ENCODE results near the gene CCN6. TPM values are rescaled to one million over a fixed set of nuclear protein-coding genes. Genes with fewer than 3 reads are reported as not detected.

Gene CCN6
- polyA plus RNA-seq, 1 donor from 2014 or later = not detected

DNA sequence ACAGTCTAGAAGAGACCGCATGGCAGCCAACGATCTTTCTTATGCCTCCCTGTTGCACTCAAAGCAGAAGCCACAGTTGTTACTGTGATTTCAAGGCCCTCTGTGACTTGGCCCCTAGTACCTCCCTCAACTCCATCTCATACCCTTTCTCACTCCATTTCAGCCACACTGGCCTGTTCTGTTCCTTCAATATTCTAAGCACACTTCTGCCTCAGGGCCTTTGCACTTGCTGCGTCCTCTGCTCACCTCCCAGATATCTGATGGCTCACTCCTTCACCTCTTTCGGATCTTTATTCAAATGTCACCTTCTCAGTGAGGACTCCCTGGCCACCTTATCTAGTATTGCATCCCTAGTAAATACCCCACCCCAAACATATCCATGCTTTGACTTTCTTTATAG is 29.4 kb upstream of the CCN6 start:
- no peak for TF ChIP-seq MXI1 (conservative IDR thresholded peaks at IDR 0.05; ENCODE audit: poor library complexity, severe bottlenecking)
- no peak for TF ChIP-seq SMC3 (conservative IDR thresholded peaks at IDR 0.05; ENCODE audit: poor library complexity)
- TF ChIP-seq EP300 (conservative IDR thresholded peaks at IDR 0.05; ENCODE audit: poor library complexity, severe bottlenecking) = no peak
- no peak for TF ChIP-seq POLR2AphosphoS5 (IDR thresholded peaks at IDR 0.05)
- TF ChIP-seq, protein P1, sequence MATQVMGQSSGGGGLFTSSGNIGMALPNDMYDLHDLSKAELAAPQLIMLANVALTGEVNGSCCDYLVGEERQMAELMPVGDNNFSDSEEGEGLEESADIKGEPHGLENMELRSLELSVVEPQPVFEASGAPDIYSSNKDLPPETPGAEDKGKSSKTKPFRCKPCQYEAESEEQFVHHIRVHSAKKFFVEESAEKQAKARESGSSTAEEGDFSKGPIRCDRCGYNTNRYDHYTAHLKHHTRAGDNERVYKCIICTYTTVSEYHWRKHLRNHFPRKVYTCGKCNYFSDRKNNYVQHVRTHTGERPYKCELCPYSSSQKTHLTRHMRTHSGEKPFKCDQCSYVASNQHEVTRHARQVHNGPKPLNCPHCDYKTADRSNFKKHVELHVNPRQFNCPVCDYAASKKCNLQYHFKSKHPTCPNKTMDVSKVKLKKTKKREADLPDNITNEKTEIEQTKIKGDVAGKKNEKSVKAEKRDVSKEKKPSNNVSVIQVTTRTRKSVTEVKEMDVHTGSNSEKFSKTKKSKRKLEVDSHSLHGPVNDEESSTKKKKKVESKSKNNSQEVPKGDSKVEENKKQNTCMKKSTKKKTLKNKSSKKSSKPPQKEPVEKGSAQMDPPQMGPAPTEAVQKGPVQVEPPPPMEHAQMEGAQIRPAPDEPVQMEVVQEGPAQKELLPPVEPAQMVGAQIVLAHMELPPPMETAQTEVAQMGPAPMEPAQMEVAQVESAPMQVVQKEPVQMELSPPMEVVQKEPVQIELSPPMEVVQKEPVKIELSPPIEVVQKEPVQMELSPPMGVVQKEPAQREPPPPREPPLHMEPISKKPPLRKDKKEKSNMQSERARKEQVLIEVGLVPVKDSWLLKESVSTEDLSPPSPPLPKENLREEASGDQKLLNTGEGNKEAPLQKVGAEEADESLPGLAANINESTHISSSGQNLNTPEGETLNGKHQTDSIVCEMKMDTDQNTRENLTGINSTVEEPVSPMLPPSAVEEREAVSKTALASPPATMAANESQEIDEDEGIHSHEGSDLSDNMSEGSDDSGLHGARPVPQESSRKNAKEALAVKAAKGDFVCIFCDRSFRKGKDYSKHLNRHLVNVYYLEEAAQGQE (IDR thresholded peaks at IDR 0.05; ENCODE audit: borderline replicate concordance) = no peak
- TF ChIP-seq EZH2 (IDR thresholded peaks at IDR 0.05; ENCODE audit: borderline replicate concordance, insufficient read depth, low read length, poor library complexity, severe bottlenecking) = no peak
- no peak for TF ChIP-seq RAD21 (conservative IDR thresholded peaks at IDR 0.05)
- TF ChIP-seq TAF1 (IDR thresholded peaks at IDR 0.05; ENCODE audit: low read depth) = no peak
- TF ChIP-seq, protein P2, sequence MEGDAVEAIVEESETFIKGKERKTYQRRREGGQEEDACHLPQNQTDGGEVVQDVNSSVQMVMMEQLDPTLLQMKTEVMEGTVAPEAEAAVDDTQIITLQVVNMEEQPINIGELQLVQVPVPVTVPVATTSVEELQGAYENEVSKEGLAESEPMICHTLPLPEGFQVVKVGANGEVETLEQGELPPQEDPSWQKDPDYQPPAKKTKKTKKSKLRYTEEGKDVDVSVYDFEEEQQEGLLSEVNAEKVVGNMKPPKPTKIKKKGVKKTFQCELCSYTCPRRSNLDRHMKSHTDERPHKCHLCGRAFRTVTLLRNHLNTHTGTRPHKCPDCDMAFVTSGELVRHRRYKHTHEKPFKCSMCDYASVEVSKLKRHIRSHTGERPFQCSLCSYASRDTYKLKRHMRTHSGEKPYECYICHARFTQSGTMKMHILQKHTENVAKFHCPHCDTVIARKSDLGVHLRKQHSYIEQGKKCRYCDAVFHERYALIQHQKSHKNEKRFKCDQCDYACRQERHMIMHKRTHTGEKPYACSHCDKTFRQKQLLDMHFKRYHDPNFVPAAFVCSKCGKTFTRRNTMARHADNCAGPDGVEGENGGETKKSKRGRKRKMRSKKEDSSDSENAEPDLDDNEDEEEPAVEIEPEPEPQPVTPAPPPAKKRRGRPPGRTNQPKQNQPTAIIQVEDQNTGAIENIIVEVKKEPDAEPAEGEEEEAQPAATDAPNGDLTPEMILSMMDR (IDR thresholded peaks at IDR 0.05; ENCODE audit: poor library complexity, severe bottlenecking) = no peak
- no peak overlapping the region for H2AFZ ChIP-seq (ENCODE audit: low read depth, low read length)

DNA sequence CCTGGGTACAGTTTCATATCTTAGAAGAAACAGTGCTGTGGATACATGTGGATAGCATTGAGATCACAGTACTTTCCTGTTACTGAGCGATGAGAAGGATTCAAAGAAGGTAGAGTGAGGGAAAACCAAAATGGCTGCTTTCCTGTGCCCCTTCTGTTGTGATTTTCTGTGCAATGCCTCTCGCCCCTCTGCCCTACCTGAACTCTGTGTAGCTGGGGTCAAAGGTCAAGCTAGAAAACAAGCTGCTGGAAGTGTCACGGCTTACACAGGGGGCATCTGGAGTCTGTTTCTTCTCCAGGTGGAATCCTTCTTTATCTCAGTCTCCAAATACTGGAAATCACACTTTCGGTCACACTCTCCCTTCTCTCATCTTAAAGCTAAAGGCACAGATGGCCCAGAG is 27.0 kb upstream of the CCN6 start:
- TF ChIP-seq, protein P1 (IDR thresholded peaks at IDR 0.05; ENCODE audit: borderline replicate concordance) = no peak
- TF ChIP-seq POLR2AphosphoS5 (IDR thresholded peaks at IDR 0.05) (no peak), SMC3 (conservative IDR thresholded peaks at IDR 0.05; ENCODE audit: poor library complexity) (no peak), EP300 (conservative IDR thresholded peaks at IDR 0.05; ENCODE audit: poor library complexity, severe bottlenecking) (no peak), TAF1 (IDR thresholded peaks at IDR 0.05; ENCODE audit: low read depth) (no peak), MXI1 (conservative IDR thresholded peaks at IDR 0.05; ENCODE audit: poor library complexity, severe bottlenecking) (no peak), RAD21 (conservative IDR thresholded peaks at IDR 0.05) (no peak), EZH2 (IDR thresholded peaks at IDR 0.05; ENCODE audit: borderline replicate concordance, insufficient read depth, low read length, poor library complexity, severe bottlenecking) (no peak)
- TF ChIP-seq, protein P2 (IDR thresholded peaks at IDR 0.05; ENCODE audit: poor library complexity, severe bottlenecking) = no peak
- Histone ChIP-seq H3K79me2 (replicated peaks; ENCODE audit: insufficient read depth, low read length) (no peaks in the 10 kb centered on the region), H3K9ac (ENCODE audit: low read length) (no peak overlapping the region), H3K4me2 (ENCODE audit: low read length) (no peak overlapping the region), H3K36me3 (ENCODE audit: insufficient read depth, low read length) (no peaks in the 10 kb centered on the region), H3K27me3 (ENCODE audit: insufficient read depth, low read depth, low read length) (no peaks in the 10 kb centered on the region), H3F3A (ENCODE audit: insufficient read depth, low read length, poor library complexity, severe bottlenecking) (no peaks in the 10 kb centered on the region), H2AFZ (ENCODE audit: low read depth, low read length) (no peak overlapping the region), H3K9me2 (ENCODE audit: insufficient read depth, low read length) (no peaks in the 10 kb centered on the region), H4K20me1 (ENCODE audit: insufficient read depth) (no peaks in the 10 kb centered on the region), H3K9me3 (ENCODE audit: low read length) (peaks cover 6% of the 10 kb centered on the region), H3K27ac (ENCODE audit: low read length) (no peak overlapping the region), H3K4me3 (ENCODE audit: low read length) (no peak overlapping the region)

More for the DNA sequence above, 29.4 kb upstream of the CCN6 start:
- Histone ChIP-seq H3K36me3 (ENCODE audit: insufficient read depth, low read length) (no peaks in the 10 kb centered on the region), H3K4me3 (ENCODE audit: low read length) (no peak overlapping the region), H3K79me2 (replicated peaks; ENCODE audit: insufficient read depth, low read length) (no peaks in the 10 kb centered on the region), H3F3A (ENCODE audit: insufficient read depth, low read length, poor library complexity, severe bottlenecking) (no peaks in the 10 kb centered on the region), H3K9me3 (ENCODE audit: low read length) (peaks cover 6% of the 10 kb centered on the region), H4K20me1 (ENCODE audit: insufficient read depth) (no peaks in the 10 kb centered on the region), H3K27ac (ENCODE audit: low read length) (no peak overlapping the region), H3K9me2 (ENCODE audit: insufficient read depth, low read length) (no peaks in the 10 kb centered on the region), H3K9ac (ENCODE audit: low read length) (no peak overlapping the region), H3K27me3 (ENCODE audit: insufficient read depth, low read depth, low read length) (no peaks in the 10 kb centered on the region), H3K4me2 (ENCODE audit: low read length) (no peak overlapping the region)

Measured in neural cell (in vitro differentiated cells).